Endodermal cell (in vitro differentiated cells): ENCODE measurements around the gene ULBP1. TPM values are rescaled to one million over a fixed set of nuclear protein-coding genes. Genes with fewer than 3 reads are reported as not detected.

Experiments
- DNase-seq: peaks from one replicate; pipeline ENCODE4 v3.0.0-alpha.2; 2017
- H3K27ac ChIP-seq: 2 replicates; pipeline ENCODE4 v1.5.1; 2013; ENCODE audit warnings: mild to moderate bottlenecking, low read depth, low read length, moderate library complexity
- H3K27me3 ChIP-seq: 2 replicates; pipeline ENCODE4 v1.6.1; 2013; ENCODE audit warnings: mild to moderate bottlenecking, low read length, moderate library complexity; ENCODE audit not compliant: insufficient read depth, control insufficient read depth, poor library complexity, severe bottlenecking
- H3K36me3 ChIP-seq: 2 replicates; pipeline ENCODE4 v1.7.0; 2013; ENCODE audit warnings: mild to moderate bottlenecking, low read length, moderate library complexity; ENCODE audit not compliant: control insufficient read depth, insufficient read depth
- H3K4me1 ChIP-seq: one replicate; pipeline ENCODE4 v1.7.0; 2013; ENCODE audit warnings: low read length; ENCODE audit not compliant: control insufficient read depth, insufficient read depth
- H3K4me3 ChIP-seq: 2 replicates; pipeline ENCODE4 v1.5.1; 2013; ENCODE audit warnings: mild to moderate bottlenecking, low read length, moderate library complexity
- H3K9ac ChIP-seq: 2 replicates; pipeline ENCODE4 v1.6.1; 2013; ENCODE audit warnings: mild to moderate bottlenecking, low read length, moderate library complexity; ENCODE audit not compliant: poor library complexity, severe bottlenecking; ENCODE audit errors: extremely low read depth
- H3K9me3 ChIP-seq: 2 replicates; pipeline ENCODE4 v1.6.1; 2013; ENCODE audit warnings: mild to moderate bottlenecking, low read length, moderate library complexity; ENCODE audit not compliant: control insufficient read depth
- H3K27ac Mint-ChIP-seq: 2 replicates; pipeline ENCODE4 v1.8.0; 2020; ENCODE audit warnings: mixed read lengths
- H3K27me3 Mint-ChIP-seq: 2 replicates; pipeline ENCODE4 v1.8.0; 2021; ENCODE audit warnings: mild to moderate bottlenecking, mixed read lengths; ENCODE audit not compliant: insufficient read depth
- H3K36me3 Mint-ChIP-seq: 2 replicates; pipeline ENCODE4 v1.8.0; 2020; ENCODE audit warnings: low read depth, mixed read lengths
- H3K4me1 Mint-ChIP-seq: 2 replicates; pipeline ENCODE4 v1.8.0; 2020; ENCODE audit warnings: mixed read lengths
- H3K4me3 Mint-ChIP-seq: 2 replicates; pipeline ENCODE4 v1.8.0; 2020; ENCODE audit warnings: mild to moderate bottlenecking, moderate library complexity, mixed read lengths
- H3K9me3 Mint-ChIP-seq: 2 replicates; pipeline ENCODE4 v1.8.0; 2020; ENCODE audit warnings: mild to moderate bottlenecking, mixed read lengths
- WGBS, 2 experiments: methylation state at CpG; one replicate each; pipeline versions ENCODE4 v1.1.5 to v1.1.7; 2013; ENCODE audit warnings: missing lambda C conversion rate in 2 of 2, mixed read lengths in 1 of 2; ENCODE audit not compliant: insufficient coverage in 1 of 2, insufficient read length in 1 of 2; 5-methylcytosine and 5-hydroxymethylcytosine counted together
- total RNA-seq, 2 donors: library from RNA; stranded (reverse); fragmentation: NEBNext Ultra II Directional in 1 of 2; extraction: Animal tissue kit (Norgen Biotek cat#: 25700) in 1 of 2; gene quantifications; 2 replicates in 1 of 2; 3 replicates in 1 of 2; pipeline ENCODE4 v1.2.1, GENCODE V29; 2021
- TF ChIP-seq, protein P1 (sequence below): fragments of 200-600 bp; sonication (generic); conservative IDR thresholded peaks from 2 replicates; pipeline ENCODE4 v1.5.0; 2021; ENCODE audit warnings: antibody characterized with exemption, mild to moderate bottlenecking

ULBP1 gene
- total RNA-seq, 2 donors from 2014 or later: 0.31 to 0.55 TPM

- no peaks in the 10 kb centered on the region for H3K4me1 ChIP-seq
- Mint-ChIP-seq H3K36me3 (no peaks in the 10 kb centered on the region), H3K27ac (no peak overlapping the region), H3K4me1 (no peaks in the 10 kb centered on the region), H3K9me3 (no peaks in the 10 kb centered on the region), H3K4me3 (no peak overlapping the region), H3K27me3 (peaks cover 94% of the 10 kb centered on the region)
- TF ChIP-seq, protein P1, sequence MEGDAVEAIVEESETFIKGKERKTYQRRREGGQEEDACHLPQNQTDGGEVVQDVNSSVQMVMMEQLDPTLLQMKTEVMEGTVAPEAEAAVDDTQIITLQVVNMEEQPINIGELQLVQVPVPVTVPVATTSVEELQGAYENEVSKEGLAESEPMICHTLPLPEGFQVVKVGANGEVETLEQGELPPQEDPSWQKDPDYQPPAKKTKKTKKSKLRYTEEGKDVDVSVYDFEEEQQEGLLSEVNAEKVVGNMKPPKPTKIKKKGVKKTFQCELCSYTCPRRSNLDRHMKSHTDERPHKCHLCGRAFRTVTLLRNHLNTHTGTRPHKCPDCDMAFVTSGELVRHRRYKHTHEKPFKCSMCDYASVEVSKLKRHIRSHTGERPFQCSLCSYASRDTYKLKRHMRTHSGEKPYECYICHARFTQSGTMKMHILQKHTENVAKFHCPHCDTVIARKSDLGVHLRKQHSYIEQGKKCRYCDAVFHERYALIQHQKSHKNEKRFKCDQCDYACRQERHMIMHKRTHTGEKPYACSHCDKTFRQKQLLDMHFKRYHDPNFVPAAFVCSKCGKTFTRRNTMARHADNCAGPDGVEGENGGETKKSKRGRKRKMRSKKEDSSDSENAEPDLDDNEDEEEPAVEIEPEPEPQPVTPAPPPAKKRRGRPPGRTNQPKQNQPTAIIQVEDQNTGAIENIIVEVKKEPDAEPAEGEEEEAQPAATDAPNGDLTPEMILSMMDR: no peak
- DNase-seq: peak; percentile 22
- H3K27ac ChIP-seq: no peak overlapping the region
- H3K9ac ChIP-seq: no peak overlapping the region
- peaks cover 98% of the 10 kb centered on the region for H3K27me3 ChIP-seq
- no peak overlapping the region for H3K4me3 ChIP-seq
- no peaks in the 10 kb centered on the region for H3K36me3 ChIP-seq
- no peaks in the 10 kb centered on the region for H3K9me3 ChIP-seq
- WGBS, 2 experiments: 21 to 44% methylated on average over 2 to 3 of the region's 3 CpGs
Observed at GRCh38 chr6:149933461-149933860, 30.3 kb upstream of the ULBP1 start.

DNA sequence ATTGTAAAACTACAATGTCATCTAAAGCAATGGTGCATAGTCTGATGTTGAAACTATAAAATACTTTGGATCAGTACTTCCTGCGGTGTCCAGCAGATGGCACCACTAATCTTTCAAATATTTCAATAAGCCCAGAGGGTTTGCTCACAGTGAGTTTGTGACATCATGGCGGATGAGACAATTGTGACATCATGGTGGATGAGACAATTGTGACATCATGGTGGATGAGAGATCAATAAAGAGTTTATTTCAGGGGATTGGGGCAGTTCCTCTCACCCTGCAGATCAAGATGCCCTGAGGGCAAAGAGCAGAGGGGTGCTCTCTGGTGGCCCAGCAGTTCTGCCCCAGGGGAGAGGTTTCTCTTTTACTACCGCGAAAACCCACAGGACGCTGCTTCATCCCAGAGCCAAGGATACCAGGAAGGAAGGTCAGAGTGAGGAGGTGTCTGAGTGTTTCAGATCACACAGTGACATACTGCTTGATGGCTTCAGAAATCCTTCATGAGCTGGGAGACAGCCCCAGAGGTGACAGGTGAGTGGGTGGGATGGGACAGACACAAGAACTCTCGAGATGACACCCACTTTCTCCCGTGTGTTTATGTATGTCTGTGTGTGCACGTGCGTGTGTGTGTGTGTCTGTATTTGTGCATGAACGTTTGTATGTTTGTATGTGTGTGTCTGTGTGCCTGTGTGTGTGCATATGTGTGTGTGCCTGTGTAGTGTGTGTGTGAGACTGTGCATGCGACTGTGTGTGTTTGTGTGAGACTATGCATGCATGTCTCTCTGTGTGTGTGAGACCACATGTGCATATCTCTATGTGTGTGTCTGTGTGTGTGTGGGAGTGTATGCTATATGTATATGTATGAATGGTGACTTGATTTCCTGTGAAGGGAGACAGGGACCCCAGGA, 29.2 kb upstream of the ULBP1 start:
- Histone ChIP-seq H3K4me1 (no peaks in the 10 kb centered on the region), H3K27ac (no peak overlapping the region), H3K9me3 (no peaks in the 10 kb centered on the region), H3K4me3 (no peak overlapping the region), H3K36me3 (no peaks in the 10 kb centered on the region), H3K27me3 (peaks cover 100% of the 10 kb centered on the region), H3K9ac (no peak overlapping the region)
- DNase-seq: peak; percentile 78
- H3K4me3 Mint-ChIP-seq: no peak overlapping the region
- no peaks in the 10 kb centered on the region for H3K36me3 Mint-ChIP-seq
- no peak overlapping the region for H3K27ac Mint-ChIP-seq
- peaks cover 3% of the 10 kb centered on the region for H3K4me1 Mint-ChIP-seq
- H3K27me3 Mint-ChIP-seq: peaks cover 94% of the 10 kb centered on the region
- WGBS, 2 experiments: 47 to 62% methylated on average over 3 to 11 of the region's 11 CpGs
- TF ChIP-seq, protein P1: peak; percentile 85
- H3K9me3 Mint-ChIP-seq: no peaks in the 10 kb centered on the region

- Mint-ChIP-seq H3K9me3 (no peaks in the 10 kb centered on the region), H3K4me1 (peaks cover 3% of the 10 kb centered on the region), H3K4me3 (no peak overlapping the region), H3K27ac (no peak overlapping the region), H3K27me3 (peaks cover 94% of the 10 kb centered on the region), H3K36me3 (no peaks in the 10 kb centered on the region)
- no peak overlapping the region for H3K4me3 ChIP-seq
- no peak overlapping the region for H3K9ac ChIP-seq
- no peak overlapping the region for H3K27ac ChIP-seq
- no peaks in the 10 kb centered on the region for H3K9me3 ChIP-seq
- H3K4me1 ChIP-seq: no peaks in the 10 kb centered on the region
- H3K36me3 ChIP-seq: no peaks in the 10 kb centered on the region
- TF ChIP-seq, protein P1: no peak
- peak; percentile 25 for DNase-seq
- peaks cover 100% of the 10 kb centered on the region for H3K27me3 ChIP-seq
- WGBS, 2 experiments: 45 to 49% methylated on average over 2 to 4 of the region's 4 CpGs
Observed at GRCh38 chr6:149935246-149935645, 28.5 kb upstream of the ULBP1 start.
